ENCODE measurements around the gene PRKAG2.

Gene PRKAG2

DNA sequence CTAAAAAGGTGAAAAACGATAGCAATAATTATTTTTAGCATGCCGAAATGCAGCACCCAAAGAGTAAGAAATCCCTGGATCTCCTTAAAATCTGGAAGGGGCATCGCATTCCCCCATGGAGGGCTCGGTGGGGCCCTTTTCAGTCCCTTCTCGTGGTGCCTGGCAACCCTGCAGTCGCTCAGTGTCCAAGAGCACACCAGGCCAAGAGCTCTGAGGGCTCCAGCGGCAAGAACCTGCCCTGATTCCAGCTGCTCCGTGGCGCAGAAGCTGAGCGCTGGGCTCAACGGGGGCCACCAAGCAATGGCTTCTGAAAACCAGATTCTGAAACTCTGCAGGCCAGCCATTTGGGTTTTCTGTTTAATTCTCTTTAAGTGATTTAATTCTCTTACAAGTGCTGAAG is 131.2 kb downstream of the PRKAG2 start:
- H3K4me3 ChIP-seq (ENCODE audit: low read depth, low read length), result no peak overlapping the region
- no peak for DNase-seq (ENCODE audit: low read depth)
- in situ Hi-C loops (cut with HindIII; ENCODE audit: low sequenced_read_pairs), result loop anchor here (25.0 kb wide), 1 partner anchor 383 kb away; no protein-coding TSS in a partner anchor
- TF ChIP-seq CTCF (IDR thresholded peaks at IDR 0.05; ENCODE audit: low read depth, low read length, missing control alignments), result no peak

DNA sequence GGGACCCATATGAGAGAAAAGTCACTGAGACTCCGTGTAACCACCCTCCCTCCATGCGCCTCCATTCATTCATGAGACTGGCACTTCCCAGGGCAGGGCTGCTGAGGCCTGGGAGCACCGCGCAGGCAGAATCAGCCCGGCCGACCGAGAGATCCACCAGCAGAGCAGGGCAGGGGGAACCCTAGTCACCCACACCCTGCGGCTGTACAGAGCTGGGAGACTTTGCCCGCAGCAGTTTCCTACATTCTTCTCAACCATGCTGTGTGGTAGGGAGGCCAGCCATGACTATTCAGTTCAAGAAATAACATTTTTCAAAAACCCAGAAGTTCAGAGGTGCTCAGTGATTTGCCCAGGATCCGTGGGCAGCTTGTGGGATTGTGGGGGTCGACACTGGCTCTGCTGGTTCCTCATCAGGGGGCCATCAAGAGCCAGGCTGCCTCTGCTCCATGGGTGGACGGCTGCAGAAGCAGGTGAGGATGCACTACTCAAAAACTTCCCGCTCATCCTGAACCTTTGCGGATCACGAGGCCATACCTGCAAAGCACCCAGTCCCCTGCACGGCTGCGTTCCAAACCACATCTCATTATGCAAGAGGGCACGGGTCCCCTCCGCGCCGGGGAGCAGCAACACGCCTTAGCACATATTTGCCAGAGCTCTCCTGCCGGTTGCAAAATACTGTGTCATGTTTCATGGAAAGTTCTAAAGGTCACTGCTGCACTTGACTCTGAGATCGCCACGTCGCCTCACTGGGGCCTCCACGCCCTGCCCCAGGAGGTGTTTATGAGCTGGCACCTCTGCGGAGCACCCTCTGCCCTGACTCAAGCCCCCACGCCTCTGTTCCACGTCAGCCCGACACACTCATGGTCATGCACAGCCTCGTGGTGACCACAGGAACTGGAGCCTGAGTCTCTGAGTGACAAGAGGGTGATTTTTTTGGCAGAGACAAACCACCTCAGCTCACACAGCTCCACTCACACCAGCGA is 132.0 kb downstream of the PRKAG2 start:
- in situ Hi-C loops (cut with HindIII; ENCODE audit: low sequenced_read_pairs), result loop anchor here (25.0 kb wide), 1 partner anchor 383 kb away; no protein-coding TSS in a partner anchor
- DNase-seq (ENCODE audit: low read depth), result peak; percentile 29

DNA sequence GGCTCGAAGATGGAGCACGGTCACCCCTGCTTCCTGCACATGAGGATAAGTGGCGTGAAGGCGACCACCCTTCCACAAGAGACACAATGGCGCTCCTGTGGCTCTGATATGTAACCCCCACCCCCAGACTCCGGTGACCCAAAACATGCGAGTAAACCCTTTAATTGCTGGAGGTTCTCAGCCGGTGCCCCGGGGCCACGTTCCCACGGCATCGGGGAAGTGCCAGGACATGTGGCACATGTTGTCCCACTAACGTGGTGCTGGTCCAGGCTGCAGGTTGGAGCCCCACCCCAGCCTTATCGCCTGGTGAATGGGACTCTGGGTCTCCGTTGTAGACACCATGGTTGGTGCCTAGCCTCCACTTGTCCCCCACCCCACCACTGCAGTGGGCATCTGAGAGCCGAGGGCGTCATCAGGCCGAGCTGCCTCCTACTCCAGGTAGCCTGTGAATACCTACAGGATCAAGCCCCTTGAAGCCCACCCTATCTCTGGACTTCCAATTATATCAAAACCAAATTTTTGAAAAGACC is 132.8 kb downstream of the PRKAG2 start:
- H3K4me3 ChIP-seq (ENCODE audit: low read depth, low read length), result no peak overlapping the region
- in situ Hi-C loops (cut with HindIII; ENCODE audit: low sequenced_read_pairs), result loop anchor here (25.0 kb wide), 1 partner anchor 382 kb away; no protein-coding TSS in a partner anchor
- DNase-seq (ENCODE audit: low read depth), result no peak
- no peak for TF ChIP-seq CTCF (IDR thresholded peaks at IDR 0.05; ENCODE audit: low read depth, low read length, missing control alignments)

More for the DNA sequence above, 132.0 kb downstream of the PRKAG2 start:
- no peak overlapping the region for H3K4me3 ChIP-seq (ENCODE audit: low read depth, low read length)
- TF ChIP-seq CTCF (IDR thresholded peaks at IDR 0.05; ENCODE audit: low read depth, low read length, missing control alignments), result peak; percentile 60

GRCh38 chr7:151743481-151743983 is 133.4 kb downstream of the PRKAG2 start:
- no peak for DNase-seq (ENCODE audit: low read depth)
- in situ Hi-C loops (cut with HindIII; ENCODE audit: low sequenced_read_pairs), result loop anchor here (25.0 kb wide), 1 partner anchor 381 kb away; no protein-coding TSS in a partner anchor
- TF ChIP-seq CTCF (IDR thresholded peaks at IDR 0.05; ENCODE audit: low read depth, low read length, missing control alignments), result no peak
- H3K4me3 ChIP-seq (ENCODE audit: low read depth, low read length), result no peak overlapping the region

- no peak for TF ChIP-seq CTCF (IDR thresholded peaks at IDR 0.05; ENCODE audit: low read depth, low read length, missing control alignments)
- no peak overlapping the region for H3K4me3 ChIP-seq (ENCODE audit: low read depth, low read length)
Observed at GRCh38 chr7:151742713-151743480, 134.0 kb downstream of the PRKAG2 start.

DNA sequence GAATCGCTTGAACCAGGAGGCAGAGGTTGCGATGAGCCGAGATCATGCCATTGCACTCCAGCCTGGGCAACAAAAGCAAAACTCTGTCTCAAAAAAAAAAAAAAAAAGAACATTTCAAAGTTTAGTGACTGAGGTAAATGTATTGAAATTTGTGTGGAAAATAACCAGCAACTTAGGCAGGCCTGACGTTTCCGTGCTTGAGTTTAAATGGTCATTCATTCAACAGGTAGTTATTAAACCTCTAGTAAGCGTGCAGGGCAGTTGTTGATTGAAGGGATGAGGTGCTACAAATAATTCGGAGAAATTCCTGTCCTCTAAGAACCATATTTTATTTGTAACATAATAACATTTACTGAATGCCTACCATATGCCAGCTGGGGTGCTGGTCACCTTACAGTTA is 135.3 kb downstream of the PRKAG2 start:
- DNase-seq (ENCODE audit: low read depth), result no peak
- no peak overlapping the region for H3K4me3 ChIP-seq (ENCODE audit: low read depth, low read length)
- no peak for TF ChIP-seq CTCF (IDR thresholded peaks at IDR 0.05; ENCODE audit: low read depth, low read length, missing control alignments)
- in situ Hi-C loops (cut with HindIII; ENCODE audit: low sequenced_read_pairs), result loop anchor here (25.0 kb wide), 1 partner anchor 379 kb away; no protein-coding TSS in a partner anchor

More at GRCh38 chr7:151742713-151743480, 134.0 kb downstream of the PRKAG2 start:
- in situ Hi-C loops (cut with HindIII; ENCODE audit: low sequenced_read_pairs), result loop anchor here (25.0 kb wide), 1 partner anchor 381 kb away; no protein-coding TSS in a partner anchor
- DNase-seq (ENCODE audit: low read depth), result no peak
